GM10266 (cell line): ENCODE measurements around the gene RPS6KB2.

ENCODE experiments used
- DNase-seq: peaks from one replicate; pipeline ENCODE4 v3.0.0; 2012; ENCODE audit errors: extremely low spot score
- CTCF ChIP-seq: IDR thresholded peaks from 2 replicates; pipeline ENCODE4 v1.5.1; 2012; ENCODE audit warnings: mild to moderate bottlenecking, low read depth; ENCODE audit not compliant: control insufficient read depth, insufficient read depth; ENCODE audit errors: missing control alignments

RPS6KB2 gene

GRCh38 chr11:67449116-67449844, 21.0 kb downstream of the RPS6KB2 start:
- no peak for DNase-seq
- TF ChIP-seq CTCF, result no peak

GRCh38 chr11:67450796-67451657, 22.7 kb downstream of the RPS6KB2 start:
- DNase-seq, result no peak
- TF ChIP-seq CTCF, result no peak

GRCh38 chr11:67451658-67451976, 23.3 kb downstream of the RPS6KB2 start:
- no peak for TF ChIP-seq CTCF
- DNase-seq, result no peak

GRCh38 chr11:67452141-67452952, 24.1 kb downstream of the RPS6KB2 start, which contains the start of gene GPR152:
Gene GPR152 (minus strand): TSS chr11:67452729. CDS start chr11:67452724, 5 bp downstream.
- no peak for TF ChIP-seq CTCF

GRCh38 chr11:67453816-67454732, 25.8 kb downstream of the RPS6KB2 start:
- TF ChIP-seq CTCF, result no peak
- DNase-seq, result no peak

More at GRCh38 chr11:67452141-67452952, 24.1 kb downstream of the RPS6KB2 start, which contains the start of gene GPR152:
- DNase-seq, result no peak

GRCh38 chr11:67455054-67455453, 26.8 kb downstream of the RPS6KB2 start, which contains the start of gene CABP4:
Gene CABP4 (plus strand): TSS chr11:67455354. CDS start chr11:67455424, 70 bp downstream.
- TF ChIP-seq CTCF, result no peak
- no peak for DNase-seq
